HG02938 (cell line): ENCODE data around the gene TAAR8.
"Not testable (repeated sequence)": the region's sequence is repeated elsewhere in the genome, so short reads cannot be mapped to it uniquely, and the experiment has no call there.

Source experiments
- ATAC-seq: cut with Tn5 transposase; IDR thresholded peaks from one replicate; pipeline ENCODE4 v1.9.1; 2021; ENCODE audit warnings: mild to moderate bottlenecking, moderate library complexity; ENCODE audit not compliant: unreplicated experiment

The TAAR8 gene

GRCh38 chr6:132544826-132545225 lies 7.6 kb upstream of the TAAR8 start:
- no peak for ATAC-seq

GRCh38 chr6:132548746-132549463 lies 3.6 kb upstream of the TAAR8 start:
- ATAC-seq, result no peak

- no peak for ATAC-seq
These were observed 1.3 kb upstream of the TAAR8 start for GRCh38 chr6:132551214-132551613.

- not testable (repeated sequence) for ATAC-seq
These were observed 7.6 kb downstream of the TAAR8 start for GRCh38 chr6:132560087-132560486.

GRCh38 chr6:132566404-132566803 lies 13.9 kb downstream of the TAAR8 start:
- no peak for ATAC-seq

- ATAC-seq, result no peak
These were observed 15.1 kb downstream of the TAAR8 start for GRCh38 chr6:132567566-132567965.

- ATAC-seq, result no peak
These were observed 16.1 kb downstream of the TAAR8 start for GRCh38 chr6:132568611-132569010.

GRCh38 chr6:132569170-132569569 lies 16.7 kb downstream of the TAAR8 start:
- ATAC-seq, result no peak

- no peak for ATAC-seq
These were observed 17.8 kb downstream of the TAAR8 start, which contains the start of gene TAAR6 for GRCh38 chr6:132570221-132570777. Gene TAAR6 (plus strand): TSS chr6:132570322. CDS start chr6:132570322, 0 bp downstream.

GRCh38 chr6:132571774-132572173 lies 19.3 kb downstream of the TAAR8 start:
- ATAC-seq, result no peak

- ATAC-seq, result no peak
These were observed 32.2 kb downstream of the TAAR8 start for GRCh38 chr6:132584698-132585097.

- ATAC-seq, result no peak
These were observed 35.0 kb downstream of the TAAR8 start for GRCh38 chr6:132587424-132587823.

- no peak for ATAC-seq
These were observed 37.0 kb downstream of the TAAR8 start, which contains the start of gene TAAR5 for GRCh38 chr6:132589454-132589853. Gene TAAR5 (minus strand): TSS chr6:132589741. CDS start chr6:132589686, 55 bp downstream.

GRCh38 chr6:132590362-132590761 lies 37.9 kb downstream of the TAAR8 start:
- no peak for ATAC-seq

GRCh38 chr6:132592855-132593254 lies 40.4 kb downstream of the TAAR8 start:
- no peak for ATAC-seq

GRCh38 chr6:132596201-132596600 lies 43.7 kb downstream of the TAAR8 start:
- ATAC-seq, result no peak

GRCh38 chr6:132598473-132598872 lies 46.0 kb downstream of the TAAR8 start:
- ATAC-seq, result no peak

- not testable (repeated sequence) for ATAC-seq
These were observed 48.4 kb downstream of the TAAR8 start for GRCh38 chr6:132600900-132601299.
